SU-DHL-6 (cell line): Measurements from ENCODE around the gene SCYGR1.

Source experiments
- CTCF ChIP-seq: fragments of 200-600 bp; sonication (generic); IDR thresholded peaks from one replicate; pipeline ENCODE4 v1.5.1; 2017; ENCODE audit warnings: antibody characterized with exemption, mild to moderate bottlenecking, low read length, moderate library complexity; ENCODE audit not compliant: insufficient read depth, poor library complexity, severe bottlenecking
- EZH2phosphoT487 ChIP-seq: fragments of 200-600 bp; sonication (generic), shearing (Covaris generic); conservative IDR thresholded peaks from 2 replicates; pipeline ENCODE4 v1.6.1; 2018; ENCODE audit warnings: mild to moderate bottlenecking, antibody characterized with exemption, low read length, moderate library complexity, mixed read lengths

DNA sequence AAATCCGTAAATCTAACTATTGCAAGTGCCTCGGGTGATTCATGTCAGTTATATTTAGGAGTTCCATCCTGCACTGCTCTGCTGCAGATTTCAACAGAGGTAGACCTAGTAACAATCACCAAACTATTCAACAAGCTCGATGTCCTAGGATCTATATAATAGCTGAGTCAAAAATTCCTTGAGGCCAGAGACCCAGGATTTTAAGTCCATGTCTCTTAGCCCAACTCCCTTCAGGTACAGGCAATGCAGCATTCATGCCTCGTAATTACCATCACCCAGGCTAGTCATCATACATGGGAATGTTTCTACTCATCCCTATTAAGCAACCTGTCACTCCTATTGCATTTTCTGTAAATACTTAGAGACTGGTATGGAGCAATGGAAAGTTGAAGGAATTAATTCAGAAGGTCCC, 9.4 kb downstream of the SCYGR1 start:
- TF ChIP-seq CTCF = no peak
- TF ChIP-seq EZH2phosphoT487 = no peak
